ENCODE data around the gene BAD. TPM values are rescaled to one million over a fixed set of nuclear protein-coding genes. Genes with fewer than 3 reads are reported as not detected.

The BAD gene
- total and polyA plus RNA-seq, 2 of the 13 experiments (the other 11 are each of a cell fraction or from before 2014, with no cell fraction given) = 17.9 to 28.5 TPM

- TF ChIP-seq ZNF687 (CRISPR knock-in tag; IDR thresholded peaks at IDR 0.05) = peak; percentile 87
- TF ChIP-seq TFE3 (CRISPR knock-in tag; IDR thresholded peaks at IDR 0.05) = peak; percentile 96
- no peak for TF ChIP-seq ZNF841 (CRISPR knock-in tag; IDR thresholded peaks at IDR 0.05; ENCODE audit: borderline replicate concordance)
- no peak for TF ChIP-seq ZNF18 (CRISPR knock-in tag; IDR thresholded peaks at IDR 0.05; ENCODE audit: insufficient replicate concordance)
- TF ChIP-seq TFDP2 (CRISPR knock-in tag; IDR thresholded peaks at IDR 0.05) = peak; percentile 38
- 0 out of 2 replicates have a peak, but pooled peaks have one; percentile 46 for TF ChIP-seq ZNF567 (CRISPR knock-in tag; IDR thresholded peaks at IDR 0.05; ENCODE audit: borderline replicate concordance)
- TF ChIP-seq ZSCAN22 (CRISPR knock-in tag; IDR thresholded peaks at IDR 0.05) = no peak
- TF ChIP-seq BCL6 (CRISPR knock-in tag; IDR thresholded peaks at IDR 0.05) = 0 out of 2 replicates have a peak, but pooled peaks have one; percentile 6
- TF ChIP-seq CCDC6 (CRISPR knock-in tag; IDR thresholded peaks at IDR 0.05) = peak; percentile 83
- TF ChIP-seq KLF16 (CRISPR knock-in tag; IDR thresholded peaks at IDR 0.05) = peak in 1 of 2 experiments; percentile 45; a peak in 1 of 4 replicates
- no peak for TF ChIP-seq GATA4 (IDR thresholded peaks at IDR 0.05; ENCODE audit: borderline replicate concordance, low read depth)
- no peak for TF ChIP-seq CENPX (CRISPR knock-in tag; IDR thresholded peaks at IDR 0.05)
- TF ChIP-seq ZNF878 (CRISPR knock-in tag; IDR thresholded peaks at IDR 0.05) = peak; percentile 77; the same call in 1 of the 2 replicates
- TF ChIP-seq TAF1 (CRISPR knock-in tag; IDR thresholded peaks at IDR 0.05) = peak; percentile 63
- TF ChIP-seq ZBTB26 (CRISPR knock-in tag; IDR thresholded peaks at IDR 0.05; ENCODE audit: borderline replicate concordance) = no peak; the same call in 1 of the 2 replicates
- peak; percentile 63 for TF ChIP-seq POGZ (CRISPR knock-in tag; IDR thresholded peaks at IDR 0.05)
- peak; percentile 83 for TF ChIP-seq SP2 (CRISPR knock-in tag; IDR thresholded peaks at IDR 0.05)
- peak; percentile 83 for TF ChIP-seq SP4 (CRISPR knock-in tag; IDR thresholded peaks at IDR 0.05)
Measured at GRCh38 chr11:64317325-64317960, 33.0 kb upstream of the BAD start, which contains the start of gene TRMT112 (continued).
